ENCODE results near the gene ACOT7. TPM values are rescaled to one million over a fixed set of nuclear protein-coding genes. Genes with fewer than 3 reads are reported as not detected.

The ACOT7 gene
- polyA plus RNA-seq, 1 donor from 2014 or later = 3.8 TPM

DNA sequence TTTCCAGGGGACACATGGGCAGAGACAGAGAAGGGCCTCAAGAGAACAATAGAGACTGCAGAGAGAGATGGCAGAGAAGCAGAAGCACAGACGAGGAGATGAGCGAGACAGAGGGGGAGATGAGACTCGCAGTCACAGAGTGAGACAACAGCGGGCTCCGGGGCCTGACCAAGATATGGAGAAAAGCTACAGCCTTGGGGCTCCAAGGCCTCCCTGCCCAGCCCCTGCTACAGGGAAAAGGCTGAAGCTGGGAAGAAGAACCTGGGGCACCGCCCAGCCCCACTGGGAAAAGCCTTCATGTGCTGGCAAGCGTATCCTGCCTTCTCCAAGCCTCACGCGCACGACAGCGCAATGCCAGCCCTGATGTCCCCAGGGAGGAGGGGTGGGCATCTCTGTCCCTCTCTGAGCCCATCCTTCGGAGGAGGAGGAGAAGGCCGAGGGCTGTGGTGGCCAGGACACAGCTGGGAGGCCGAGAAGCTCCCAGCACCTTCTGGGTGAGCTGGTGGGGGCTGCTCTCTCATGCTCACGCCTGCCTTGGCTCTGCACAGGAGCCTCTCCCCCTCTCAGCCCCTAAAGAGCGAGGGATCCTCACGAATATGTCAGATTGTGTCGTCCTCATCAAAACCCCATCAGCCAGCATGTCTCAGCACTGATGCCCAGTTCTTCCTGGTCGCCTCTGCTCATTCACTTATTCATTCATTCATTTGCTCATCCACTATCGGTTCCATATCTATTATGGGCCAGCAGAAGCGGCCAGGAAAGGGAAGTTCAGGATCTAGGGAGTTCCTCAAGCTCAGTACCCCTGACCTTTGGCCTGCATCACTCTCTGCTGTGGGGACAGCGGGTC lies 56.6 kb downstream of the ACOT7 start:
- Mint-ChIP-seq H3K27me3 (no peaks in the 10 kb centered on the region), H3K4me3 (no peak overlapping the region), H3K27ac (peak overlapping the region in 1 of 3 donors; percentile 76), H3K4me1 (no peaks in the 10 kb centered on the region), H3K36me3 (peaks cover 1% of the 10 kb centered on the region), H3K9me3 (no peaks in the 10 kb centered on the region)

DNA sequence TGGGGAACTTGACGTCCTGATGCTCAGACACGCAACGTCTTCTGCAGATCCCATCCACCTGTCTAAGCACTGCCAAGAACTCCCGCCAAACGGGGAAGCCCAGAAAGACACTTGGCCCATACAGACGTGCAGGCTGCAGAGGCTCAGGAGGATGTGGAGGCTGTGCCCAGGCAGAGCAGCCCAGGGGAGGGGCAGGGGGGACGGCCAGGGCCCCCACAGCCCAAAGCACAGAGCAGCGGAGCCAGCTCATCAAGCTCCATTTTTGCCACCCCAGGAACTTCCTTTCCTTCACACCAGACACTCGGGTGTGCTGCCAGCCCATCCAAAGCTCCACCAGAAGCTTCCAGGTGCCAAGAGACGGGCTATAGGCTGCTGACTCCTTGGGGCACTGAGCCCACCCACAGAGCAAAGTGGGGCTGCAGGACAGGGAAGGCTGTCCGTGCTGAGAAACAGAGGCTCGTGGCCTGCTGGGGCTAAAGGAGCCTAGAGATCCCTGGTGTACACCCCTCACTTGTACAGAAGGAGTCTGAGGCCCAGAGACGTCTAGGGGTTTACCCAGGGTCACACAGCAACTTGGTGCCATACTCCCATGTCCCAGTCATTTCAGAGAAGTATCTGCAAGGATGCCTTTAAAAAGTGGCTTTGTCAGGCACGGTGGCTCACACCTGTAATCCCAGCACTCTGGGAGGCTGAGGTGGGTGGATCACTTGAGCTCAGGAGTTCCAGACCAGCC lies 59.1 kb downstream of the ACOT7 start:
- no peak overlapping the region for H3K4me3 Mint-ChIP-seq
- no peaks in the 10 kb centered on the region for H3K9me3 Mint-ChIP-seq
- no peaks in the 10 kb centered on the region for H3K27me3 Mint-ChIP-seq
- H3K4me1 Mint-ChIP-seq = no peaks in the 10 kb centered on the region
- H3K27ac Mint-ChIP-seq = no peak overlapping the region
- H3K36me3 Mint-ChIP-seq = peaks cover 1% of the 10 kb centered on the region

DNA sequence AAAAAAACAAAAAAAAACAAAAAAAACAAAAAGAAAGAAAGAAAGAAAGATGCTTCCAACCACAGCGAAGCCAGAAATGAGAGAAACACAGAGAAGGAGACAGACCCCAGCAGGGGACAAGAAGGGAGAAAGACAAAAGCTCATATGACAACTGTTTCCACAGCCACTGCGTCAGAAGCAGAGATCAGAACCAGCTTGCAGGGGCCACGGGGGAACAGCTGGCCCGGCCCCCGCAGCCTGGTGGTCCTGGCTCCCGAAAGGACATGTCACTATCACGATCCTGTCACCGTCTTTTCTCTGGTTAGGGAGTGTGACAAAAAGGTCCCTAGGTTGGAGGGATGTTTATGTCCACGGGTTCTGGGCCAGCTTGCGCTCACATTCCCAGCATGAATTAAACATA lies 60.7 kb downstream of the ACOT7 start:
- no peaks in the 10 kb centered on the region for H3K9me3 Mint-ChIP-seq
- no peaks in the 10 kb centered on the region for H3K27me3 Mint-ChIP-seq
- H3K4me3 Mint-ChIP-seq = no peak overlapping the region
- no peaks in the 10 kb centered on the region for H3K4me1 Mint-ChIP-seq
- peaks cover 1% of the 10 kb centered on the region for H3K36me3 Mint-ChIP-seq
- no peak overlapping the region for H3K27ac Mint-ChIP-seq

DNA sequence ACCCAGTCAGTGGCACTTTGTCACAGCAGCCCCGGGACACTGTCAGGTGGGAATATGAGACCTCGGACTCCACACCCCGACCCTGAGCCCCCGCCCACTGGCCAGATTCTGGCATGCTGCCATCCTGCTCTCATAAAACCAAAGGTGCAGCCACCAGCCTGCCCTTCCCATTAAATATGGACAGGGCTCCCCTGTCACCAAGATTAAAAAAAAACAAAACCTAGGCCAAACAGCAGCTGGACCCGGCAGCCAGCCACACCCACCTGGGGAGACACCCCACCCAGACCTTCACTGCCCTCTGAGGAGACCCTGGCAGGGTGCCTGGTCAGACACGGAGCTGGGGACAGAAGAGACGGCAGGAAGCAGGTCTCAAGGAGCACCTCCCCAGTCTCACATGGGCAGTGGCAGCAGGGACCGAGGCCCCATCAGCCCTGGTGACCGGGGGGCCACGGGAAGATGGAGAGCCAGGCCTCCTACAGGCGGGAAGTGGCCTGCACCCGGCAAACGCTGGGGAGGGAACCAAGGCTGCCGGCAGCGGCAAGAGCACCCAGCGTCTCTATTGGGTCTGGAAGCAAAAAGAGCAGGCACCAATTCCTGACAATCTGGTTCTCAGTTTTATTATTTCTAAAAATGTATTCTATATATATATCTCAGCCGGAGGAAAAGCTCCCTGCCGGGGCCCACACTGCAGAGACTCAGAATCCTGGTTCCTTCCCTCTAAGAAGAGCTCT lies 61.9 kb downstream of the ACOT7 start:
- Mint-ChIP-seq H3K4me3 (no peak overlapping the region), H3K27me3 (no peaks in the 10 kb centered on the region), H3K27ac (no peak overlapping the region), H3K36me3 (no peaks in the 10 kb centered on the region), H3K9me3 (no peaks in the 10 kb centered on the region), H3K4me1 (no peaks in the 10 kb centered on the region)

DNA sequence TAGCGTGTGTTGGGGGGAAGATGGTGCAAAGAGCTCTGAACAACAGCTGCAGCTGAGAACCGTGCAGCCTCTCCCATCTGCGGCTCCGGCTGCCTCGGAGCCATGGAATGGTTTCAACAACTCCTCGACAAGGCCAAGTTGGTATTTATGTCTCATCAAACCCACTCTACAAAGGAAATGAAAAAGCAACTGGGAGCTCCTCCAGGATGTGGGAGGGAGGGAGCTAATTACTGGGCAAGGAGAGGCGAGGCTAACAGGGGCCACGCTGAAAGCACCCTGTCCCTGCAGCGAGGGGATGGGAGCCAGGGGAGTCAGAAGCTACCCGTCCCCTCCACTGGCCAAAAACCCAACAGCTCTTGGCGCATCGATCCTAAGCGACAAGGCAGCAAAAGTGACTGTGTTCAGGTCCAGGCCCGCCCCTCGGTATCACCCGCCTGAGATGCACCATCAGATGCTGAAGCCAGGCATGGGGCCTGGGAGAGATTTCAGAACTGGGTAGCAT lies 63.1 kb downstream of the ACOT7 start:
- H3K4me3 Mint-ChIP-seq = no peak overlapping the region
- no peaks in the 10 kb centered on the region for H3K27me3 Mint-ChIP-seq
- H3K36me3 Mint-ChIP-seq = peaks cover 2% of the 10 kb centered on the region
- H3K4me1 Mint-ChIP-seq = no peaks in the 10 kb centered on the region
- no peaks in the 10 kb centered on the region for H3K9me3 Mint-ChIP-seq
- no peak overlapping the region for H3K27ac Mint-ChIP-seq

DNA sequence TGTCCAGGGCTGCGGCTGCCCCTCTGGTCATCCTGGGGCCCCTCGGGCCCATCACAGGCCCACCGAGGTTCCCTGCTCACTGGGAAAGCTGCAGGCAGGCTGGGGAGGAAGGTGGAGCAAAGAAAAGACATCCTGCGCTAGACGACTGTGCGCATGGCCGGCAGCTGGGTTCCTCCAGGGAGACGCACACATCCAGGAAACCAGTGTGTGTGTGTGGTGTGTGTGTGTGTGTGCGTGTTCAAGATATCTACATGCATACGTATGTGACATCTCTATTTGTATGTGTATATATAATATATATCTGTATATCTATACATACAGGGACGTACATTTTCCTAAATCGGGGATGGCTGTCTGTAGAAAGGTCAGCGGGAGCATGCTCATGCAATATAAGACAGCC lies 63.7 kb downstream of the ACOT7 start:
- Mint-ChIP-seq H3K4me1 (no peaks in the 10 kb centered on the region), H3K27me3 (no peaks in the 10 kb centered on the region), H3K4me3 (no peak overlapping the region), H3K36me3 (peaks cover 2% of the 10 kb centered on the region), H3K9me3 (no peaks in the 10 kb centered on the region), H3K27ac (no peak overlapping the region)

DNA sequence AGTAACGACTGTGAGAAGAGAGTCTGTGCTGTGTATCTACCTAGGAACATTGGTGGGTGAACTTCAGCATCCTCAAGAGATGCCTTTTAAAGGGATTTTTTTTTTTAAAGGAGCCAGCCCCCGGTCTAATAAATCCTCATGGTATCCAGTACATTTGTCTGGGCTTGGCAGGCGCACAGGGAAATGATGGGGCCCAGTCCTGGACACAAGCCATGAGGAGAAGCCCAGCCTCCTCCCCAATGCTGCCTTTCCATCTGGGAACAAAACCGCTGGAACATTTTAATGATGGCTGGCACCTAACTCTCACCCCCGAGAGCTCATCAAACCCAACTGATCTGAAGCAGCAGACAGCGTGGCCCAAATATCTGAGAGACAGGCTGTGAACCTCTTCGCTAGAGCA lies 64.2 kb downstream of the ACOT7 start:
- H3K27me3 Mint-ChIP-seq = no peaks in the 10 kb centered on the region
- no peaks in the 10 kb centered on the region for H3K9me3 Mint-ChIP-seq
- H3K27ac Mint-ChIP-seq = no peak overlapping the region
- H3K4me3 Mint-ChIP-seq = no peak overlapping the region
- H3K36me3 Mint-ChIP-seq = peaks cover 2% of the 10 kb centered on the region
- no peaks in the 10 kb centered on the region for H3K4me1 Mint-ChIP-seq

DNA sequence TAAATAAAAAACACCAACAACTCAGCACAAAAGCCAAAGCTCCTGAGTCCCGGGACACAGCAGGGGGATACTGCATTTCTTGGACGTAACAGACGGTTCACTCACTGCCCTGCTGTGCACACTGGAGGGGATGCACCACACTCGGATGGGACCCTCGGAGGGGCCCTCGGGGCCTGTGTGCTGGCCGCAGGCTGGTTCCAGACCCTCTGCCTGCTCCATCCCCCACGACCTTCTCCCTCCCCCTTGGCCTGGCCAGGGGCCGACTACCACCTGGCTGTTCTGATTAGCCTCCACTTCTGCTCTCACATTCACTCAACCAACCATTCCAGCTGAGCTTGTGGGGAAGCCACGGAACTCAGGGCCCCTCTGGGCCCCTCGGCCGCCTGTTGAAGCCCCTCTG lies 64.9 kb downstream of the ACOT7 start:
- Mint-ChIP-seq H3K4me1 (no peaks in the 10 kb centered on the region), H3K9me3 (no peaks in the 10 kb centered on the region), H3K27me3 (no peaks in the 10 kb centered on the region), H3K4me3 (no peak overlapping the region), H3K36me3 (peaks cover 4% of the 10 kb centered on the region), H3K27ac (no peak overlapping the region)

DNA sequence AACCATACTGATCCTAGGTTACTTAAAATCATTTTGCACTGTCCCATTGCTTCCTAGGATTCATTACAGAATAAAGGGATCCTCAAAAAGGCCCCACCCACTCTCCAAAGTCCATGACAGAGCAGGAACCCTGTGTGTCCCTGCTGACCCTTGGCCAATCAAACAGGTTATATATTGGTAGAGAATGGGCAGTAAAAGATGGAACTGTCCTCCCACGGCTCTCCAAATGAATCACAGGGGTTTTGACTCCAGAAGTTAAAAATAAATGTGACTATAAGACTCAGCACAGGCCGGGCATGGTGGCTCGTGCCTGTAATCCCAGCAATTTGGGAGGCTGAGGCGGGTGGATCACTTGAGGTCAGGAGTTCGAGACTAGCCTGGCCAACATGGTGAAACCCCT lies 65.5 kb downstream of the ACOT7 start:
- Mint-ChIP-seq H3K27ac (no peak overlapping the region), H3K4me3 (no peak overlapping the region), H3K36me3 (peaks cover 5% of the 10 kb centered on the region), H3K27me3 (no peaks in the 10 kb centered on the region), H3K9me3 (no peaks in the 10 kb centered on the region), H3K4me1 (no peaks in the 10 kb centered on the region)

DNA sequence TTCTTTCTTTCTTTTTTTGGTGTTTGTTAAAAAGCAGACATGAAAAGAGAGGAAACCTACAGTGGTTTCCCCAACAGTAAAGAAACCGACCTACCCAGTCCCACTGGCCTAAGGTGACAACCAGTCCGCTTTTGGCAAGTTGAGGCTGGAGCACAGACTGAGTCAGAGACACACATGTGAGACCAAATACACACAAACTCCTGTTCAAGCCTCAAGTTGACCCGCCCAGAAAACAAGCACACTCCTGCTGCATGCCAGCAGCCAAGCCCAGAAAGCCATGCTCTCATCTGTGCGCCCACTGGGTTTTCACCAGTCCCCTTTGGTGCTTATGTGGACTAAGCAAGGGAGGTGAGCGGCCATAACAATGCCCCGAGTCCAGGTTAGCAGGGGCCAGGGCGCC lies 68.1 kb downstream of the ACOT7 start:
- Mint-ChIP-seq H3K36me3 (peaks cover 5% of the 10 kb centered on the region), H3K27me3 (no peaks in the 10 kb centered on the region), H3K4me3 (no peak overlapping the region), H3K9me3 (no peaks in the 10 kb centered on the region), H3K4me1 (no peaks in the 10 kb centered on the region), H3K27ac (no peak overlapping the region)

DNA sequence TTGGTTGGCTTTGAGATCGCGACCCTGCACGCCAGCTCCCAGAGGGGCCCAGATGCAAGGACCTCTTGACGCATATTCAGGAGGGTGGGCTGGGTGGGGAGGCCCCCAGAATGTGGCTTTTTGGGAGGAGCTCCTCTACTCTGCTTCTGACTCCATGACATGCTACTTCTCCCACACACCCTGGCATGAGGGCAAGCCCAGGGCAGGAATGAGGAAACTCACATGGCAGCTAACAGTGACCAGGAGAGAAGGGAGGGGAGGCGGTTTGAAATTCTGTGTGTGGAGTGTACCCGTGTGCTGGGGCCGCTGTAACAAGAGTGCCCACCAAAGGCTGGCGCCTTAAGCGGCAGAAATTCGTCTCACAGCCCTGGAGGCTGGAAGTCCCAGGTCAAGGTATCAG lies 71.4 kb downstream of the ACOT7 start:
- Mint-ChIP-seq H3K27me3 (no peaks in the 10 kb centered on the region), H3K4me1 (no peaks in the 10 kb centered on the region), H3K9me3 (no peaks in the 10 kb centered on the region), H3K4me3 (no peak overlapping the region), H3K36me3 (peaks cover 5% of the 10 kb centered on the region), H3K27ac (no peak overlapping the region)

DNA sequence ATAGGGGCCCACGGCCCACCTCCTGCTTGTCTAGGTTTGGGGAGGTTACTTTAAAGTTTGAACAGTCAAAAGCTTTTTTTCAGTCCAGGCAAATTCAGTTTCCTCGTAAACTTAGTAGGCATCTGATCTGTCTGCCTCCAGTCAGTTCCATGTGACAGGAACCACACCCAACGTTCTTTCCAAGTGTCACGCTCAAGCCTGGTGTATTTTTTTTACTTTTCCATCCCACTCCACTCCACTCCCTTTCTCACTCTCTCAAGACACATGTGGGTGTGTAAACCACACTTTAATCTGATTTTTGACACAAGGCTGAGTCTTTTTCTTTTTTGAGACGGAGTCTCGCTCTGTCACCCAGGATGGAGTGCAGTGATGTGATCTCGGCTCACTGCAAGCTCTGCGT lies 72.4 kb downstream of the ACOT7 start:
- H3K27ac Mint-ChIP-seq = no peak overlapping the region
- H3K4me3 Mint-ChIP-seq = no peak overlapping the region
- no peaks in the 10 kb centered on the region for H3K9me3 Mint-ChIP-seq
- H3K27me3 Mint-ChIP-seq = no peaks in the 10 kb centered on the region
- peaks cover 3% of the 10 kb centered on the region for H3K36me3 Mint-ChIP-seq
- H3K4me1 Mint-ChIP-seq = no peaks in the 10 kb centered on the region

DNA sequence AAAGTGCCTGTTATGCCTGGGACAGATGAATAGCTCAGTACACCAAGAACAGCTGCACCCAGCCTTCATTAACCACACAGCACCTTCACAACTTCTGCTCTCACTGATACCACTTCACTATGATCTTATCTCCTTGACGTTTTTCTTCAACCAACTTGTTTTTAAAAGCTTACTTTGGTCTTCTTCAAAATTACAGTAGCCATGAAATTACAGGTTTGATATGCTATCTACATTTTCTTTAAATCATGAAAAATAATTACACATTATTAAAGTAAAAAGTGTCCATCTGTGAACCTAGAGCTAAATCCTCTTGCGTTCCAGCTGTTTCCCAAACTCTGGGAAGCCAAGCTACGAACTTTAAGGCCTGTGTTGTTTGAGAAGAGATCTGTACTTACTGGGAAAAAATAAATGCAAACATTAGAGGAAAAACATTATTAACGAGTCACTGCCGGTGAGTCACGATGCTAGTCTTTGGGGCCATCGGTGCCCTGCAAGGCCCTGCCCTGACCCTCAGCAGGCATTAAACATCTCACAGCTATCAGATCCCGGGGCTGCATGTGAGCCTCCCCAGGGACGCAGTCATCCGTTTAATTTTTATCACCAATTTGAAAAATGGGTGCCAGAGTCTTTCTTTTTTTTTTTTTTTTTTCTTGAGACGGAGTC lies 76.3 kb downstream of the ACOT7 start:
- H3K27me3 Mint-ChIP-seq = no peaks in the 10 kb centered on the region
- H3K4me1 Mint-ChIP-seq = peaks cover 0 to 1% (median 0%) of the 10 kb centered on the region in 3 donors
- H3K9me3 Mint-ChIP-seq = no peaks in the 10 kb centered on the region

DNA sequence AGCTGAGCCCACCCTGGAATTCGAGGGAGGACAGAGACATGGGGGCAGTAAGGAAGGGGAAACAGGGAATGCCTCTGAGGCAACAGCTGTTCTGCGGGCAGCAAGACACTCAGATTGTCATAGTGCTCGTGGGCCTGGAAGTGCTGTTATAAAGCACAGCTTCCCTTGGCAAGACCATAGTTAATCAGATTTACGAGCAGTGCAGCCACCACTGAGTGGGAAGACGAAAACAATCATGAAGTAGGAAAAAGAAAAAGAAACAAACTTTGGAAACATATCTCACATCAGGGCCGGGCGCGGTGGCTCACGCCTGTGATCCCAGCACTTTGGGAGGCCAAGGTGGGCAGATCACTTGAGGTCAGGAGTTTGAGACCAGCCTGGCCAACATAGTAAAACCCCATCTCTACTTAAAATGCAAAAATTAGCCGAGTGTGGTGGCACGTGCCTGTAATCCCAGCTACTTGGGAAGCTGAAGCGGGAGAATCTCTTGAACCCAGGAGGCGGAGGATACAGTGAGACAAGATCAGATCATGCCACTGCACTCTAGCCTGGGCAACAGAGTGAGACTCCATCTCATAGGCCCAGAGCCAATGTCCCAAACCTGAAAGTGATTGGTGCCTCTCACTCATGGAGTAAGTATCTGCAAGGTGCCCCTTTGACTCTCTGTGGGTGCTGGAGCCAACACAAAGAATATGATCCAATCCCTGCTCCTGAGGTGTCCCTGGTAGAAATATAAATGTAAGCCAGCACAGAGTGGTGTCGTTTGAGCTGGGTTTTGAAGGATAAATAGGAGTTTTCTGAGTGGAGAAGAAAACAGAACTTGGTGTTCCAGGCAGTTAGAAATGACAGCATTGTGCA lies 77.1 kb downstream of the ACOT7 start:
- no peak overlapping the region for H3K27ac Mint-ChIP-seq
- H3K27me3 Mint-ChIP-seq = no peaks in the 10 kb centered on the region
- no peak overlapping the region for H3K4me3 Mint-ChIP-seq
- peaks cover 0 to 1% (median 0%) of the 10 kb centered on the region in 3 donors for H3K4me1 Mint-ChIP-seq
- H3K36me3 Mint-ChIP-seq = peaks cover 2% of the 10 kb centered on the region
- H3K9me3 Mint-ChIP-seq = no peaks in the 10 kb centered on the region

More for the DNA sequence above, 76.3 kb downstream of the ACOT7 start:
- Mint-ChIP-seq H3K4me3 (no peak overlapping the region), H3K36me3 (peaks cover 2% of the 10 kb centered on the region), H3K27ac (no peak overlapping the region)

Data from IgD-negative memory B cell (primary cell).